ENCODE data around the gene PTBP3.

PTBP3 gene

DNA sequence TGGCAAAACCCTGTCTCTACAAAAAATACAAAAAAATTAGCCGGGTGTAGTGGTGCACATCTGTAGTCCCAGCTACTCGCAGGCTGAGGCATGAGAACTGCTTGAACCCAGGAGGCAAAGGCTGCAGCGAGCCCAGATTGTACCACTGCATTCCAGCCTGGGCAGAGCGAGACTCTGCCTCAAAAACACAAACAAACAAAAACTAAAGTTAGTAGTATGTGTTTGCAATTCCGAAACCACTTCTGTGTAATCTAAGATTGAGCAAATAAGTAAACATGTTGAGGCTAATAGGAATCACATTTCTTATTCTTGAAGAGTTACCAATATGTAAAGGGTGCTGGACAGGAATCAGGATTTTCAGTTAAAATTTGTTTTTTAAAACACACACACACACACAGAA is 88.3 kb downstream of the PTBP3 start:
- ATAC-seq (ENCODE audit: low read depth) (no peak), DNase-seq (ENCODE audit: low spot score) (no peak)
- H3K9me3 ChIP-seq (ENCODE audit: severe bottlenecking), result no peaks in the 10 kb centered on the region
- H3K36me3 ChIP-seq (ENCODE audit: low read depth), result peaks cover 36% of the 10 kb centered on the region
- H3K4me1 ChIP-seq (ENCODE audit: insufficient read depth, poor library complexity, severe bottlenecking), result peaks cover 28% of the 10 kb centered on the region
- no peaks in the 10 kb centered on the region for H3K27me3 ChIP-seq (ENCODE audit: insufficient read depth, poor library complexity, severe bottlenecking)
- no peak for TF ChIP-seq CTCF (IDR thresholded peaks at IDR 0.05; ENCODE audit: poor library complexity, severe bottlenecking)
- no peak overlapping the region for H3K4me3 ChIP-seq (ENCODE audit: severe bottlenecking)
- no peak overlapping the region for H3K27ac ChIP-seq (ENCODE audit: poor library complexity, severe bottlenecking)

DNA sequence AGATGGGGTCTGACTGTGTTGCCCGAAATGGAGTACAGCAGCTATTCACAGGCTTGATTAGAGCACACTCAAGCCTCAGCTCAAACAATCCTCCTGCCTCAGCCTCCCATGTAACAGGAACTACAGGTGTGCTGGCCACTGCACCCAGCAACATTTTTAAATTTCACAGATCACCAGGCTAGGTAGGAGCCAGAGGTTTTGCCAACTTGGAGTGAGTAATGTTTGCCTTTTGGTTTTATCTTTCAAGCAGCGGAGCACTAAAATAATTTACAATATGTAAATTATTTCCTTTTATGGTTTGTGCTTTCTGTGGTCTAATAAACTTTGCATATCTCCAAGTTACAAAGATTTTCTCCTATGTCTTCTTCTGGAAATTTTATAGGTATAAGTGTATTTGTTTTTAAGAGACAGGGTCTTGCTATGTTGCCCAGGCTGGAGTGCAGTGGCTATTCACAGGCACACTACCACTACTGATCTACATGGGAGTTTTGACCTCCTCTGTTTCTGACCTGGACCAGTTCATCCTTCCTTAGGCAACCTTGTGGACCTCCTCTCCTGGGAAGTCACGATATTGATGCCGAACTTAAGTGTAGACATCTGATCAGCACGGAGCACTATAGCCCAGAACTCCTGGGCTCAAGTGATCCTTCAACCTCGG is 91.1 kb downstream of the PTBP3 start:
- Histone ChIP-seq H3K27ac (ENCODE audit: poor library complexity, severe bottlenecking) (no peak overlapping the region), H3K27me3 (ENCODE audit: insufficient read depth, poor library complexity, severe bottlenecking) (no peaks in the 10 kb centered on the region), H3K9me3 (ENCODE audit: severe bottlenecking) (no peaks in the 10 kb centered on the region), H3K4me3 (ENCODE audit: severe bottlenecking) (no peak overlapping the region), H3K36me3 (ENCODE audit: low read depth) (peaks cover 29% of the 10 kb centered on the region), H3K4me1 (ENCODE audit: insufficient read depth, poor library complexity, severe bottlenecking) (peaks cover 5% of the 10 kb centered on the region)
- no peak for ATAC-seq (ENCODE audit: low read depth)
- no peak for TF ChIP-seq CTCF (IDR thresholded peaks at IDR 0.05; ENCODE audit: poor library complexity, severe bottlenecking)
- DNase-seq (ENCODE audit: low spot score), result no peak

DNA sequence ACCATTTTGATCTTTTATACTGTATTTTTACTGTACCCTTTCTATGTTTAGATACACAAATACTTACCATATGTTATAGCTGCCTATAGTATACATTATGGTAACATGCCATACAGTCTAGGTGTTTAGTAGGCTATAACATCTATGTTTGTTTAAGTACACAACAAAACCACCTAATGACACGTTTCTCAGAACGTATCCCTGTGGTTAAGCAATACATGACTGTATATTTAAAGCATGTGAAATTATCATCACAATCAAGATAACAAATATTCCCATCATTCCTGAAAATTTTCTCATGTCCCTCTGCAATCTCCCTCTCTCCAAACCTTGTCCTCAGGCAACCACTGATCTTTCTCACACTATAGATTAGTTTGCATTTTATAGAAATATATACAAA is 91.9 kb downstream of the PTBP3 start:
- ATAC-seq (ENCODE audit: low read depth) (peak; percentile 67), DNase-seq (ENCODE audit: low spot score) (no peak)
- no peak for TF ChIP-seq CTCF (IDR thresholded peaks at IDR 0.05; ENCODE audit: poor library complexity, severe bottlenecking)
- Histone ChIP-seq H3K9me3 (ENCODE audit: severe bottlenecking) (no peaks in the 10 kb centered on the region), H3K4me3 (ENCODE audit: severe bottlenecking) (no peak overlapping the region), H3K27me3 (ENCODE audit: insufficient read depth, poor library complexity, severe bottlenecking) (no peaks in the 10 kb centered on the region), H3K36me3 (ENCODE audit: low read depth) (peaks cover 25% of the 10 kb centered on the region), H3K4me1 (ENCODE audit: insufficient read depth, poor library complexity, severe bottlenecking) (peaks cover 5% of the 10 kb centered on the region), H3K27ac (ENCODE audit: poor library complexity, severe bottlenecking) (no peak overlapping the region)

GRCh38 chr9:112239708-112240107 is 93.7 kb downstream of the PTBP3 start:
- Histone ChIP-seq H3K4me3 (ENCODE audit: severe bottlenecking) (no peak overlapping the region), H3K27ac (ENCODE audit: poor library complexity, severe bottlenecking) (no peak overlapping the region), H3K36me3 (ENCODE audit: low read depth) (peaks cover 15% of the 10 kb centered on the region), H3K4me1 (ENCODE audit: insufficient read depth, poor library complexity, severe bottlenecking) (peaks cover 5% of the 10 kb centered on the region), H3K9me3 (ENCODE audit: severe bottlenecking) (no peaks in the 10 kb centered on the region), H3K27me3 (ENCODE audit: insufficient read depth, poor library complexity, severe bottlenecking) (no peaks in the 10 kb centered on the region)
- DNase-seq (ENCODE audit: low spot score) (no peak), ATAC-seq (ENCODE audit: low read depth) (no peak)
- no peak for TF ChIP-seq CTCF (IDR thresholded peaks at IDR 0.05; ENCODE audit: poor library complexity, severe bottlenecking)

GRCh38 chr9:112239284-112239683 is 94.1 kb downstream of the PTBP3 start:
- Histone ChIP-seq H3K27ac (ENCODE audit: poor library complexity, severe bottlenecking) (no peak overlapping the region), H3K4me1 (ENCODE audit: insufficient read depth, poor library complexity, severe bottlenecking) (peaks cover 8% of the 10 kb centered on the region), H3K36me3 (ENCODE audit: low read depth) (peaks cover 19% of the 10 kb centered on the region), H3K27me3 (ENCODE audit: insufficient read depth, poor library complexity, severe bottlenecking) (no peaks in the 10 kb centered on the region), H3K9me3 (ENCODE audit: severe bottlenecking) (no peaks in the 10 kb centered on the region), H3K4me3 (ENCODE audit: severe bottlenecking) (no peak overlapping the region)
- no peak for ATAC-seq (ENCODE audit: low read depth)
- TF ChIP-seq CTCF (IDR thresholded peaks at IDR 0.05; ENCODE audit: poor library complexity, severe bottlenecking), result no peak
- no peak for DNase-seq (ENCODE audit: low spot score)
